T-cell (primary cell): ENCODE results near the gene CSNK1A1. TPM values are rescaled to one million over a fixed set of nuclear protein-coding genes. Genes with fewer than 3 reads are reported as not detected.

ENCODE experiments used
- ATAC-seq, 4 experiments: fragments of 200-7000 bp in 3 of 4; fragments of 150-1000 bp in 1 of 4; cut with Tn5 transposase; replicated peaks in 1 of 4; 1 replicate in 3 of 4; 2 replicates in 1 of 4; pipeline ENCODE4 v1.10.0; 2021; ENCODE audit warnings: moderate library complexity in 3 of 4, mild to moderate bottlenecking in 2 of 4, moderate number of reproducible peaks in 1 of 4
- CTCF ChIA-PET, 2 donors: fragments of 300-600 bp; sonication (Branson Sonifier 250); formaldehyde crosslinking; loops; one replicate each; lab custom pipeline; 2022; ENCODE audit warnings: antibody characterized with exemption in 2 of 2; lab: Charles Lee
- POLR2A ChIA-PET, 2 donors: fragments of 300-600 bp; sonication (Branson Sonifier 250); formaldehyde crosslinking; loops; one replicate each; lab custom pipeline; 2022; ENCODE audit warnings: antibody characterized with exemption in 2 of 2; lab: Charles Lee
- DNase-seq, 35 experiments: peaks; one replicate each; pipeline versions ENCODE4 v3.0.0 to v3.0.0-alpha.2; 2013 to 2023
- H3K27ac ChIP-seq: one replicate; pipeline ENCODE4 v1.5.1; 2013; ENCODE audit warnings: low read length
- H3K27me3 ChIP-seq, 2 experiments: replicated peaks in 1 of 2; 1 replicate in 1 of 2; 2 replicates in 1 of 2; pipeline versions ENCODE4 v1.6.1 to v1.7.0; 2013; ENCODE audit warnings: low read length in 1 of 2, mixed read lengths in 1 of 2; ENCODE audit not compliant: control insufficient read depth in 2 of 2, insufficient read depth in 2 of 2; ENCODE audit errors: extremely low read depth in 1 of 2
- H3K36me3 ChIP-seq, 2 donors: 1 replicate in 1 of 2; 2 replicates in 1 of 2; pipeline versions ENCODE4 v1.6.1 to v1.7.0; 2013; ENCODE audit warnings: low read length in 1 of 2; ENCODE audit not compliant: control insufficient read depth in 2 of 2, insufficient read depth in 1 of 2; ENCODE audit errors: extremely low read depth in 1 of 2
- H3K4me1 ChIP-seq, 2 experiments: 1 replicate in 1 of 2; 2 replicates in 1 of 2; pipeline versions ENCODE4 v1.6.1 to v1.7.0; 2013; ENCODE audit warnings: low read length in 2 of 2, mixed read lengths in 1 of 2; ENCODE audit not compliant: insufficient read depth in 2 of 2, control insufficient read depth in 1 of 2; ENCODE audit errors: extremely low read depth in 1 of 2
- H3K4me3 ChIP-seq, 2 donors: 1 replicate in 1 of 2; 2 replicates in 1 of 2; pipeline versions ENCODE4 v1.5.1 to v1.7.0; 2013; ENCODE audit warnings: mild to moderate bottlenecking in 2 of 2, low read length in 1 of 2, moderate library complexity in 1 of 2; ENCODE audit not compliant: control insufficient read depth in 1 of 2; ENCODE audit errors: extremely low read depth in 1 of 2
- H3K9me3 ChIP-seq: 2 replicates; pipeline ENCODE4 v1.7.0; 2013
- H3K27ac Mint-ChIP-seq, 2 donors: one replicate each; pipeline ENCODE4 v1.8.0; 2020 to 2021; ENCODE audit warnings: mild to moderate bottlenecking in 2 of 2, mixed read lengths in 2 of 2
- H3K27me3 Mint-ChIP-seq, 2 donors: one replicate each; pipeline ENCODE4 v1.8.0; 2021 to 2022; ENCODE audit warnings: mixed read lengths in 2 of 2
- H3K36me3 Mint-ChIP-seq: one replicate; pipeline ENCODE4 v1.8.0; 2021; ENCODE audit warnings: mixed read lengths
- H3K4me1 Mint-ChIP-seq, 3 donors: one replicate each; pipeline ENCODE4 v1.8.0; 2020 to 2022; ENCODE audit warnings: mixed read lengths in 3 of 3, mild to moderate bottlenecking in 1 of 3
- H3K4me3 Mint-ChIP-seq, 3 donors: one replicate each; pipeline ENCODE4 v1.8.0; 2020 to 2022; ENCODE audit warnings: mild to moderate bottlenecking in 3 of 3, mixed read lengths in 3 of 3, moderate library complexity in 3 of 3
- H3K9me3 Mint-ChIP-seq, 3 donors: one replicate each; pipeline ENCODE4 v1.8.0; 2020 to 2022; ENCODE audit warnings: mixed read lengths in 3 of 3
- WGBS: methylation state at CpG from one replicate; pipeline ENCODE4 v1.1.5; 2013; ENCODE audit warnings: missing lambda C conversion rate; ENCODE audit not compliant: insufficient coverage; 5-methylcytosine and 5-hydroxymethylcytosine counted together
- total RNA-seq, 35 experiments: library from RNA in 6 of 35; stranded (reverse) in 6 of 35; fragments of 120-200 nt in 1 of 35; gene quantifications; one replicate each; pipeline versions ENCODE4 v1.2.1 to v1.2.4 and lab custom pipeline; 2013 to 2026

The CSNK1A1 gene
- total RNA-seq, 5 donors from 2014 or later (not counting 1 experiment from before 2014, with no cell fraction given), result 161 to 193 (median 178) TPM

GRCh38 chr5:149496166-149496565 lies 55.1 kb downstream of the CSNK1A1 start:
- Mint-ChIP-seq H3K4me1 (no peaks in the 10 kb centered on the region), H3K27me3 (no peaks in the 10 kb centered on the region), H3K36me3 (peaks cover 37% of the 10 kb centered on the region), H3K9me3 (no peaks in the 10 kb centered on the region), H3K4me3 (no peak overlapping the region), H3K27ac (no peak overlapping the region)
- Histone ChIP-seq H3K9me3 (no peaks in the 10 kb centered on the region), H3K36me3 (peaks cover 0 to 56% of the 10 kb centered on the region in 2 donors), H3K4me3 (no peak overlapping the region), H3K4me1 (no peaks in the 10 kb centered on the region), H3K27ac (no peak overlapping the region), H3K27me3 (no peaks in the 10 kb centered on the region)
- CTCF ChIA-PET, result no interaction called here
- POLR2A ChIA-PET, result interaction anchor here in 1 of 2 donors (1.3 kb wide), 1 partner anchor 18 kb away, joined by 5 read pairs; no protein-coding TSS in a partner anchor
- WGBS, result 100% methylated on average over 1 of the region's 1 CpG
- DNase-seq, result no peak
- no peak for ATAC-seq

DNA sequence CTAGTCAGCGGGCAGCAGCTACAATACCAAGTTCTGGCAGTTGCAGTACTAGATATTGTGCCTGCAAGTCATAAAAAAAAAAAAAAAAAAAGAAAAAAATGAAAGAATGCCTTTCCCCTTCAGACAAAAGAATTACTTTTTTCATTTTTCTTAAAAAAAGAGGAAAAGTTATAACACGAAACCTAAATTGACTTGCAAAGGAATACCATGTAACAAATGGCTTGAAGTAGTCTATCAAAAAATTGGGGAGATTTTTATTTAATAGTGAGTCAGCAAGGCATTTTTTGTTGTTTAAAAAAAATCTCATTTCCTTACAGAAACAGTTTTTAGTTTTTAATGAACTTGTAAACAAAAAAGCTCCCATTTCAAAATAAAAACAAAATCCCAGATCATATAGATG lies 55.6 kb downstream of the CSNK1A1 start:
- CTCF ChIA-PET, result no interaction called here

GRCh38 chr5:149493316-149493715 lies 57.9 kb downstream of the CSNK1A1 start:
- H3K4me3 Mint-ChIP-seq, result no peak overlapping the region
- POLR2A ChIA-PET, result interaction anchor here in 1 of 2 donors (0.7 kb wide), 1 partner anchor 71 kb away, joined by 3 read pairs; no protein-coding TSS in a partner anchor
- H3K27me3 Mint-ChIP-seq, result no peaks in the 10 kb centered on the region
- no peak for ATAC-seq
- Histone ChIP-seq H3K27ac (no peak overlapping the region), H3K27me3 (no peaks in the 10 kb centered on the region), H3K9me3 (no peaks in the 10 kb centered on the region), H3K4me3 (no peak overlapping the region), H3K36me3 (peaks cover 0 to 32% of the 10 kb centered on the region in 2 donors), H3K4me1 (no peaks in the 10 kb centered on the region)
- peaks cover 6 to 11% (median 10%) of the 10 kb centered on the region in 3 donors for H3K4me1 Mint-ChIP-seq
- no peaks in the 10 kb centered on the region for H3K9me3 Mint-ChIP-seq
- DNase-seq, result no peak
- peaks cover 22% of the 10 kb centered on the region for H3K36me3 Mint-ChIP-seq
- CTCF ChIA-PET, result interaction anchor here (0.5 to 2.0 kb wide), 2 partner anchors 22 to 34 kb away, joined by 5 to 7 read pairs; no protein-coding TSS in a partner anchor
- no CpG with 5 or more reads among the region's 2 CpGs for WGBS
- H3K27ac Mint-ChIP-seq, result peak overlapping the region in 1 of 2 donors; percentile 15

More for the DNA sequence above, 55.6 kb downstream of the CSNK1A1 start:
- DNase-seq (no peak), ATAC-seq (no peak)
- peaks cover 0 to 52% of the 10 kb centered on the region in 2 donors for H3K36me3 ChIP-seq
- no peak overlapping the region for H3K4me3 ChIP-seq
- peaks cover 32% of the 10 kb centered on the region for H3K36me3 Mint-ChIP-seq
- no peak overlapping the region for H3K27ac Mint-ChIP-seq
- WGBS, result no CpG with 5 or more reads among the region's 2 CpGs
- H3K27ac ChIP-seq, result no peak overlapping the region
- H3K9me3 Mint-ChIP-seq, result no peaks in the 10 kb centered on the region
- no peaks in the 10 kb centered on the region for H3K27me3 Mint-ChIP-seq
- no peaks in the 10 kb centered on the region for H3K9me3 ChIP-seq
- no peaks in the 10 kb centered on the region for H3K4me1 Mint-ChIP-seq
- POLR2A ChIA-PET, result no interaction called here
- H3K27me3 ChIP-seq, result no peaks in the 10 kb centered on the region
- no peak overlapping the region for H3K4me3 Mint-ChIP-seq
- no peaks in the 10 kb centered on the region for H3K4me1 ChIP-seq

- Mint-ChIP-seq H3K27me3 (no peaks in the 10 kb centered on the region), H3K36me3 (peaks cover 22% of the 10 kb centered on the region), H3K4me1 (peaks cover 6 to 11% (median 10%) of the 10 kb centered on the region in 3 donors), H3K27ac (peak overlapping the region in 1 of 2 donors; percentile 6), H3K9me3 (no peaks in the 10 kb centered on the region), H3K4me3 (no peak overlapping the region)
- no peaks in the 10 kb centered on the region for H3K9me3 ChIP-seq
- POLR2A ChIA-PET, result no interaction called here
- no peak overlapping the region for H3K27ac ChIP-seq
- ATAC-seq, result no peak
- H3K36me3 ChIP-seq, result peaks cover 0 to 30% of the 10 kb centered on the region in 2 donors
- CTCF ChIA-PET, result interaction anchor here in 1 of 2 donors (0.6 kb wide), 1 partner anchor 10 kb away, joined by 4 read pairs; no protein-coding TSS in a partner anchor
- H3K27me3 ChIP-seq, result no peaks in the 10 kb centered on the region
- H3K4me3 ChIP-seq, result no peak overlapping the region
- H3K4me1 ChIP-seq, result no peaks in the 10 kb centered on the region
- DNase-seq, result no peak
- WGBS, result 95% methylated on average over 4 of the region's 6 CpGs
Measured at GRCh38 chr5:149492781-149493180, 58.5 kb downstream of the CSNK1A1 start.

DNA sequence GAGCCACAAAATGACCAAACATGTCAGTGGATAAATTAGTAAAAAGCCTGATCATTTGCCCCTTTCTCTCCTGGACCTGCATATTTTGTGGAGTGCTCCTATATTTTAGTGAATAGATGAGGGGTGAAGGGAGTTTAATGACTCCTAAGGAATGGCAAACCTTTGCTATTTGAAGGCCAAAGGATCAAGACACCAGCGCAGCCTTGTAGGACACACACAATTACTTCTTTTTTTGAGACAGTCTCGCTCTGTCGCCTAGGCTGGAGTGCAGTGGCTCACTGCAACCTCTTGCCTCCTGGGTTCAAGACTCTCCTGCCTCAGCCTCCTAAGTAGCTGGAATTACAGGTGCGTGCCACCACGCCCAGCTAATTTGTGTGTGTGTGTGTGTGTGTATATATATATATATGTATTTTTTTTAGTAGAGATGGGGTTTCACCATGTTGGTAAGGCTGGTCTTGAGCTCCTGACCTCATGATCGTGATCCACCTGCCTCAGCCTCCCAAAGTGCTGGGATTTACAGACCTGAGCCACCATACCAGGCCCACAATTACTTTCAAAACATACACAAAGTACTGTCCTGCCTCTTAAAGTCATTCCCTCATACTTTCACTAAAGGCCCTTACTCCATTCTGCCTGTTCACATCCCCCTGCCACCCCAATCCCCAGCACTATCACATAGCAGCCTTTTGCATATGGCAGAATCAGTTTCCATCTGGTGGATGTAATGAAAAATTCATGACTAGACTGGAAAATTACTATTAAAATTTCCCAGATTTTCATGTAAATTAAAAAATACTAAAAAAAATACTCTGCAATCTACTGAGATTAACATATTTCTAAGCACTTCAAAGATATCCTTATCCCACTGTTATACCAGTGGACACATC lies 60.4 kb downstream of the CSNK1A1 start:
- Mint-ChIP-seq H3K4me3 (no peak overlapping the region), H3K27ac (peak overlapping the region in 1 of 2 donors; percentile 27), H3K27me3 (no peaks in the 10 kb centered on the region), H3K4me1 (peaks cover 6 to 13% (median 12%) of the 10 kb centered on the region in 3 donors), H3K36me3 (peaks cover 8% of the 10 kb centered on the region), H3K9me3 (no peaks in the 10 kb centered on the region)
- Histone ChIP-seq H3K27me3 (no peaks in the 10 kb centered on the region), H3K36me3 (peaks cover 0 to 13% of the 10 kb centered on the region in 2 donors), H3K9me3 (no peaks in the 10 kb centered on the region), H3K4me1 (no peaks in the 10 kb centered on the region), H3K27ac (no peak overlapping the region), H3K4me3 (no peak overlapping the region)
- 100% methylated on average over 2 of the region's 6 CpGs for WGBS
- DNase-seq (no peak), ATAC-seq (peak in 1 of 4 experiments; percentile 22)
- ChIA-PET POLR2A (no interaction called here), CTCF (interaction anchor here (0.6 to 0.9 kb wide), 4 partner anchors 16 to 100 kb away, joined by 3 to 5 read pairs (median 3); no protein-coding TSS in a partner anchor)

- 40% methylated on average over 1 of the region's 7 CpGs for WGBS
Measured at GRCh38 chr5:149489605-149490037, 61.6 kb downstream of the CSNK1A1 start.

More at GRCh38 chr5:149489605-149490037, 61.6 kb downstream of the CSNK1A1 start:
- H3K9me3 Mint-ChIP-seq, result no peaks in the 10 kb centered on the region
- Histone ChIP-seq H3K27ac (no peak overlapping the region), H3K4me1 (no peaks in the 10 kb centered on the region), H3K9me3 (no peaks in the 10 kb centered on the region), H3K4me3 (no peak overlapping the region), H3K36me3 (peaks cover 0 to 8% of the 10 kb centered on the region in 2 donors), H3K27me3 (no peaks in the 10 kb centered on the region)
- ChIA-PET CTCF (no interaction called here), POLR2A (no interaction called here)
- H3K27me3 Mint-ChIP-seq, result no peaks in the 10 kb centered on the region
- no peak for ATAC-seq
- no peak overlapping the region for H3K4me3 Mint-ChIP-seq
- no peak overlapping the region for H3K27ac Mint-ChIP-seq
- H3K4me1 Mint-ChIP-seq, result peaks cover 6 to 15% (median 13%) of the 10 kb centered on the region in 3 donors
- DNase-seq, result no peak
- peaks cover 5% of the 10 kb centered on the region for H3K36me3 Mint-ChIP-seq
